ENCODE data around the gene JAG2. TPM values are rescaled to one million over a fixed set of nuclear protein-coding genes. Genes with fewer than 3 reads are reported as not detected.
"Not testable (repeated sequence)": the region's sequence is repeated elsewhere in the genome, so short reads cannot be mapped to it uniquely, and the experiment has no call there.

The JAG2 gene
- total and polyA plus RNA-seq, 8 donors = 10.1 to 34.2 (median 14.6) TPM

- intact Hi-C loops (cut with DNase I) = no loop called here
- ATAC-seq (peak; percentile 97), DNase-seq (peak in 2 of 4 donors; percentile 58)
- Histone ChIP-seq H3K36me3 (no peaks in the 10 kb centered on the region), H3K9me3 (peaks cover 0 to 20% of the 10 kb centered on the region in 2 donors), H3K4me1 (no peaks in the 10 kb centered on the region), H3K4me3 (no peak overlapping the region), H3K27ac (no peak overlapping the region), H3K27me3 (peaks cover 0 to 5% of the 10 kb centered on the region in 2 donors)
- no peak for TF ChIP-seq CTCF (IDR thresholded peaks at IDR 0.05)
Observed at GRCh38 chr14:105118646-105119407, 49.7 kb downstream of the JAG2 start.

- Histone ChIP-seq H3K27me3 (peaks cover 0 to 5% of the 10 kb centered on the region in 2 donors), H3K27ac (no peak overlapping the region), H3K4me1 (no peaks in the 10 kb centered on the region), H3K36me3 (no peaks in the 10 kb centered on the region), H3K9me3 (peaks cover 0 to 18% of the 10 kb centered on the region in 2 donors), H3K4me3 (no peak overlapping the region)
- intact Hi-C loops (cut with DNase I) = no loop called here
- DNase-seq = no peak
- TF ChIP-seq CTCF (IDR thresholded peaks at IDR 0.05) = no peak
- ATAC-seq = no peak
Observed at GRCh38 chr14:105117710-105118385, 50.7 kb downstream of the JAG2 start.

- ATAC-seq (no peak), DNase-seq (no peak)
- H3K27me3 ChIP-seq = peaks cover 0 to 5% of the 10 kb centered on the region in 2 donors
- intact Hi-C loops (cut with DNase I) = no loop called here
- H3K27ac ChIP-seq = no peak overlapping the region
- H3K9me3 ChIP-seq = peaks cover 0 to 12% of the 10 kb centered on the region in 2 donors
- H3K36me3 ChIP-seq = no peaks in the 10 kb centered on the region
- no peak overlapping the region for H3K4me3 ChIP-seq
- no peaks in the 10 kb centered on the region for H3K4me1 ChIP-seq
- no peak for TF ChIP-seq CTCF (IDR thresholded peaks at IDR 0.05)
Observed at GRCh38 chr14:105117257-105117646, 51.3 kb downstream of the JAG2 start.

DNA sequence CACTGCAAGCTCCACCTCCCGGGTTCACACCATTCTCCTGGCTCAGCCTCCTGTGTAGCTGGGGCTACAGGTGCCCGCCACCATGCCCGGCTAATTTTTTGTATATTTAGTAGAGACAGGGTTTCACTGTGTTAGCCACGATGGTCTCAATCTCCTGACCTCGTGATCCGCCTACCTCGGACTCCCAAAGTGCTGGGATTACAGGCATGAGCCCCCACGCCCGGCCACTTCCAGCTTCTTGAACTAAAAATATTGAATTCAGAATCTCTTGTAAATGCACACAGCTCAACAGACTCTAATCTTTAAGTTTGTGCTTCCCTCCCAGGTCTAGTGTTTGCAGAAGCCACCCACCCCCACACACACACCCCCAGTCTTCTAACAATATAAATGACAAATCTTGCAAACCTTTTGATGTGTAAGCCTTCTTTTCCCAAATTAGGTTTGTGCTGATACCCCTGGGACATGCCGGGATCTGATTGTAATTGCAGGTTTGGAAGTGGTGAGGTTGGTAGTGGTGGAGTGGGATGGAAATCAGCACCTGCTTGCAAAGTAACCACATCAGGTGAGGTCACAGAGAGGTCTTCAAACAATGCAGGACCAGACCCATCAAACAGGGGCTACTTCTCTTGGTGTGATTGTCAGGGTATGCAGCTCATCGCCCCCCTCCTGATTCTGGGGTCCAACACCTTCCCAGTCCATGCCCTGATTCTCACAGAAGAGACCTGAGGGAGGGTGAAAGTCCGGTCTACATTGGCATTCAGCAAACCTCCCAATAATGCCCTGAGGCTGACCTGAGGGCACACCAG, 51.9 kb downstream of the JAG2 start:
- ATAC-seq (no peak), DNase-seq (no peak)
- Histone ChIP-seq H3K4me3 (no peak overlapping the region), H3K9me3 (peaks cover 0 to 6% of the 10 kb centered on the region in 2 donors), H3K27me3 (peaks cover 0 to 5% of the 10 kb centered on the region in 2 donors), H3K4me1 (no peaks in the 10 kb centered on the region), H3K27ac (no peak overlapping the region), H3K36me3 (no peaks in the 10 kb centered on the region)
- intact Hi-C loops (cut with DNase I) = no loop called here
- TF ChIP-seq CTCF (IDR thresholded peaks at IDR 0.05) = no peak

DNA sequence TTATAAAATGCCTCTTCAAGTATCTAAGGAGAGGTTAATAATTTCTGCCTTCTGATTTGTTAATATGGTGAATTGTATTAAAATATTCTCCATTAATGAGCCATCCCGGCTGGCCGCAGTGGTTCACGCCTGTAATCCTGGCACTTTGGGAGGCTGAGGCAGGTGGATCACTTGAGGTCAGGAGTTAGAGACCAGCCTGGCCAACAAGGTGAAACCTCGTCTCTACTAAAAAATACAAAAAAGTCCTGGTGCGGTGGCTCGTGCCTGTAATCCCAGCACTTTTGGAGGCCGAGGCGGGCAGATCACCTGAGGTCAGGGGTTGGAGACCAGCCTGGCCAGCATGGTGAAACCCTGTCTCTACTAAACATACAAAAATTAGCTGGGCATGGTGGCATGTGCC, 59.3 kb downstream of the JAG2 start:
- H3K4me1 ChIP-seq; H3K9me3 ChIP-seq; intact Hi-C loops (cut with DNase I); ATAC-seq; DNase-seq; H3K27ac ChIP-seq; H3K36me3 ChIP-seq; H3K4me3 ChIP-seq: not testable (repeated sequence)
- H3K27me3 ChIP-seq = peaks cover 0 to 17% of the 10 kb centered on the region in 2 donors
